K562 (cell line): Measurements from ENCODE around the gene KLF13. TPM values are rescaled to one million over a fixed set of nuclear protein-coding genes. Genes with fewer than 3 reads are reported as not detected.
A peak's percentile ranks its signal among the peaks of the same experiment; 100 is the strongest.

Experiments used
- AFF4 ChIP-seq: sonication (generic); formaldehyde crosslinking; IDR thresholded peaks from 2 replicates; pipeline ENCODE4 v1.8.0; 2023; ENCODE audit warnings: mild to moderate bottlenecking, missing genetic modification reagents
- ATF4 ChIP-seq: fragments of 450-650 bp; formaldehyde crosslinking; IDR thresholded peaks from 2 replicates; pipeline ENCODE4 v1.4.0; 2022; ENCODE audit warnings: mild to moderate bottlenecking, moderate library complexity
- ATF7 ChIP-seq: fragments of 450-650 bp; IDR thresholded peaks from 2 replicates; pipeline ENCODE4 v1.7.1; 2014; ENCODE audit warnings: mild to moderate bottlenecking, moderate library complexity
- CREB3 ChIP-seq: fragments of 450-650 bp; conservative IDR thresholded peaks from 2 replicates; pipeline ENCODE4 v1.6.1; 2016; ENCODE audit warnings: missing genetic modification characterization, low read depth, mild to moderate bottlenecking, missing compliant biosample characterization, moderate library complexity
- CREM ChIP-seq: IDR thresholded peaks from 2 replicates; pipeline ENCODE4 v1.6.1; 2014; ENCODE audit warnings: antibody characterized with exemption, low read depth
- CTBP1 ChIP-seq: fragments of 450-650 bp; IDR thresholded peaks from 2 replicates; pipeline ENCODE4 v1.6.1; 2016; ENCODE audit warnings: borderline replicate concordance
- EWSR1 ChIP-seq: fragments of 450-650 bp; IDR thresholded peaks from 2 replicates; pipeline ENCODE4 v1.6.1; 2018; ENCODE audit warnings: borderline replicate concordance, mild to moderate bottlenecking, low read depth, moderate library complexity; ENCODE audit not compliant: partially characterized antibody
- FOXO4 ChIP-seq: fragments of 450-650 bp; formaldehyde crosslinking; IDR thresholded peaks from 2 replicates; pipeline ENCODE4 v1.4.0; 2020; ENCODE audit warnings: mild to moderate bottlenecking, moderate library complexity
- HMBOX1 ChIP-seq: sonication (generic); IDR thresholded peaks from 2 replicates; pipeline ENCODE4 v1.6.1; 2016
- LCOR ChIP-seq: sonication (generic); formaldehyde crosslinking; IDR thresholded peaks from 2 replicates; pipeline ENCODE4 v1.8.0; 2022; ENCODE audit warnings: mild to moderate bottlenecking, missing genetic modification reagents
- MITF ChIP-seq: IDR thresholded peaks from 2 replicates; pipeline ENCODE4 v1.6.1; 2014; ENCODE audit warnings: antibody characterized with exemption
- POLR2A ChIP-seq: fragments of 450-650 bp; conservative IDR thresholded peaks from 2 replicates; pipeline ENCODE4 v1.6.1; 2016
- SMARCA5 ChIP-seq: fragments of 450-650 bp; IDR thresholded peaks from 2 replicates; pipeline ENCODE4 v1.6.1; 2016
- SMARCB1 ChIP-seq: IDR thresholded peaks from 2 replicates; pipeline ENCODE4 v1.6.1; 2011; ENCODE audit warnings: improper control_type of control experiment, low read depth; ENCODE audit not compliant: insufficient read length
- TCF3 ChIP-seq: sonication (generic); formaldehyde crosslinking; IDR thresholded peaks from 2 replicates; pipeline ENCODE4 v1.4.0; 2020; ENCODE audit warnings: mild to moderate bottlenecking, missing genetic modification reagents
- XRCC3 ChIP-seq: fragments of 450-650 bp; IDR thresholded peaks from 2 replicates; pipeline ENCODE4 v1.6.1; 2017; ENCODE audit warnings: mild to moderate bottlenecking, moderate library complexity
- ZNF197 ChIP-seq: fragments of 200-800 bp; sonication (Bioruptor generic); IDR thresholded peaks from 2 replicates; pipeline ENCODE4 v1.6.1; 2016; ENCODE audit warnings: low read depth, missing genetic modification characterization, missing compliant biosample characterization
- ZNF507 ChIP-seq: conservative IDR thresholded peaks from 2 replicates; pipeline ENCODE4 v1.6.1; 2017; ENCODE audit warnings: missing genetic modification characterization, missing compliant biosample characterization
- ZNF561 ChIP-seq: fragments of 450-650 bp; formaldehyde crosslinking; conservative IDR thresholded peaks from 2 replicates; pipeline ENCODE4 v1.4.0; 2020; ENCODE audit warnings: mild to moderate bottlenecking, moderate library complexity
- ZNF586 ChIP-seq: fragments of 450-650 bp; formaldehyde crosslinking; conservative IDR thresholded peaks from 2 replicates; pipeline ENCODE4 v1.4.0; 2020; ENCODE audit warnings: mild to moderate bottlenecking, moderate library complexity
- polyA plus RNA-seq, 8 experiments: library from polyadenylated mRNA; depleted of rRNA in 4 of 8; stranded (reverse) in 5 of 8; unstranded in 3 of 8; fragments of >200 nt; fragmentation: Nextera tagmentation in 2 of 8; fragmentation: Illumina TruSeq in 1 of 8; extraction: Ambion mirVana in 2 of 8; extraction: Trizol in 1 of 8; gene quantifications; 2 replicates each; pipeline versions ENCODE4 v1.2.1 to v1.2.3, GENCODE V29; 2011 to 2014; ENCODE audit warnings: inconsistent platforms in 1 of 8, missing spikeins in 1 of 8
- total RNA-seq, 7 experiments: library from RNA; depleted of rRNA in 6 of 7; stranded (reverse); fragments of >200 nt in 6 of 7; fragmentation: Illumina TruSeq in 2 of 7; extraction: Trizol in 2 of 7; gene quantifications; 2 replicates each; pipeline versions ENCODE4 v1.2.1 to v1.2.3, GENCODE V29; 2011 to 2021; ENCODE audit warnings: low replicate concordance in 1 of 7

KLF13 gene
- total and polyA plus RNA-seq, 9 of the 15 experiments (the other 6 are each of a cell fraction or from before 2014, with no cell fraction given): 1.8 to 10.5 (median 4.8) TPM

- no peak for TF ChIP-seq CREB3 (tag)
- TF ChIP-seq ZNF586: no peak
- no peak for TF ChIP-seq SMARCB1
- TF ChIP-seq ZNF197 (CRISPR knock-in tag): no peak
- peak; percentile 100 for TF ChIP-seq CTBP1
- no peak for TF ChIP-seq ZNF561 (CRISPR knock-in tag)
- no peak for TF ChIP-seq EWSR1
- 0 out of 2 replicates have a peak, but pooled peaks have one; percentile 4 for TF ChIP-seq TCF3
- TF ChIP-seq POLR2A: peak; percentile 70
- TF ChIP-seq ZNF507 (tag): no peak
- peak; percentile 90 for TF ChIP-seq CREM
- TF ChIP-seq ATF4 (CRISPR knock-in tag): no peak
- TF ChIP-seq XRCC3: no peak
- TF ChIP-seq ATF7: peak; percentile 83
- no peak for TF ChIP-seq FOXO4 (CRISPR knock-in tag)
- TF ChIP-seq HMBOX1: no peak
- TF ChIP-seq SMARCA5: no peak
- no peak for TF ChIP-seq MITF
- no peak for TF ChIP-seq AFF4 (CRISPR knock-in tag)
- TF ChIP-seq LCOR (CRISPR knock-in tag): no peak
Measured at GRCh38 chr15:31326156-31326874, at the start of gene KLF13 (continued).
